Choroid plexus epithelial cell (primary cell): ENCODE measurements around the gene TULP1.

Experiments used
- DNase-seq: peaks from one replicate; pipeline ENCODE4 v3.0.0-alpha.2; 2010; ENCODE audit warnings: low read depth
- H3K4me3 ChIP-seq: 2 replicates; pipeline ENCODE4 v1.5.1; 2011; ENCODE audit warnings: low read depth, mild to moderate bottlenecking, control low read depth, low read length, moderate library complexity
- CTCF ChIP-seq: conservative IDR thresholded peaks from 2 replicates; pipeline ENCODE4 v1.5.1; 2011; ENCODE audit warnings: low read depth, mild to moderate bottlenecking, control low read depth, inconsistent platforms, low read length, moderate library complexity

The TULP1 gene

GRCh38 chr6:35451354-35452182, 61.1 kb downstream of the TULP1 start:
- DNase-seq = no peak
- no peak for TF ChIP-seq CTCF
- peak overlapping the region; percentile 73 for H3K4me3 ChIP-seq

GRCh38 chr6:35449287-35449881, 63.3 kb downstream of the TULP1 start:
- H3K4me3 ChIP-seq = no peak overlapping the region
- DNase-seq = peak; percentile 85
- peak; percentile 77 for TF ChIP-seq CTCF

DNA sequence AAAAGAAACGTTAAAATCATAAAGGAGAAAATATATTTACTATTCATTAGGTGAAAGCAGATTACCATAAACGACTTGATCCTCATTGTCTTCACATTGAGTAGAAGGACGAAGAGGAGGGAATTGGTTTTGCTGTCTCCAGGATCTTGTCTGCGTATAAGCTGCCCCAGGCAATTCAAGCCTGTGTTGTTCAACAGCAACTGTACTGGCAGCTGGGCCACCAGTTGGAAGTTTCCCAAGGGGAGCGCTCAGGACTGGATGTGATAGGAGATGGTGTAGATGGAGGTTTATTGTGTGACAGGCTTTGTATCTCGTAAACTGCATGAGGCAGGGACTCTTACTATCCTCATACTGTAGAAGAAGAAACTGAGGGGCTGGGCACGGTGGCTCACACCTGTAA, 64.5 kb downstream of the TULP1 start:
- H3K4me3 ChIP-seq = no peak overlapping the region
- no peak for DNase-seq
- TF ChIP-seq CTCF = no peak
